HepG2 (cell line): ENCODE data around the gene CERS4. TPM values are rescaled to one million over a fixed set of nuclear protein-coding genes. Genes with fewer than 3 reads are reported as not detected.

ENCODE experiments used
- CBX2 ChIP-seq, 2 experiments: fragments of 200-600 bp in 1 of 2; sonication (generic); formaldehyde crosslinking in 1 of 2; IDR thresholded peaks; 2 replicates each; pipeline versions ENCODE4 v1.7.0 to v1.8.1; 2018 to 2022; ENCODE audit warnings: low read depth in 2 of 2, low read length in 1 of 2, mild to moderate bottlenecking in 1 of 2, missing genetic modification reagents in 1 of 2
- HOXA5 ChIP-seq: sonication (generic); formaldehyde crosslinking; IDR thresholded peaks from 2 replicates; pipeline ENCODE4 v1.4.0; 2020; ENCODE audit warnings: missing genetic modification reagents
- MZF1 ChIP-seq: sonication (generic); formaldehyde crosslinking; IDR thresholded peaks from 2 replicates; pipeline ENCODE4 v1.8.1; 2023; ENCODE audit warnings: mild to moderate bottlenecking, missing genetic modification reagents, borderline replicate concordance
- PHF21A ChIP-seq: sonication (generic); formaldehyde crosslinking; IDR thresholded peaks from 2 replicates; pipeline ENCODE4 v1.5.0; 2020; ENCODE audit warnings: mild to moderate bottlenecking, missing genetic modification reagents
- SMARCE1 ChIP-seq: fragments of 450-650 bp; IDR thresholded peaks from 2 replicates; pipeline ENCODE4 v1.6.1; 2017; ENCODE audit warnings: borderline replicate concordance
- SNRNP70 ChIP-seq: fragments of 200-400 bp; formaldehyde crosslinking; IDR thresholded peaks from 2 replicates; pipeline ENCODE4 v1.6.1; 2017; ENCODE audit warnings: mild to moderate bottlenecking, low read depth, low read length, moderate library complexity
- TBL1XR1 ChIP-seq: fragments of 150-350 bp; IDR thresholded peaks from 2 replicates; pipeline ENCODE4 v1.6.1; 2014; ENCODE audit warnings: borderline replicate concordance, low read length; ENCODE audit not compliant: partially characterized antibody
- TMF1 ChIP-seq: sonication (generic); formaldehyde crosslinking; IDR thresholded peaks from 2 replicates; pipeline ENCODE4 v1.8.1; 2022; ENCODE audit warnings: low read depth, missing genetic modification reagents
- ZNF317 ChIP-seq: sonication (generic); formaldehyde crosslinking; IDR thresholded peaks from 2 replicates; pipeline ENCODE4 v1.5.0; 2020; ENCODE audit warnings: mild to moderate bottlenecking, missing genetic modification reagents
- ZNF343 ChIP-seq: sonication (generic); formaldehyde crosslinking; IDR thresholded peaks from 2 replicates; pipeline ENCODE4 v1.4.0; 2020; ENCODE audit warnings: mild to moderate bottlenecking, missing genetic modification reagents
- ZNF367 ChIP-seq: sonication (generic); formaldehyde crosslinking; IDR thresholded peaks from 2 replicates; pipeline ENCODE4 v1.4.0; 2020; ENCODE audit warnings: missing genetic modification reagents, borderline replicate concordance
- ZNF891 ChIP-seq: sonication (generic); formaldehyde crosslinking; IDR thresholded peaks from 2 replicates; pipeline ENCODE4 v1.5.0; 2020; ENCODE audit warnings: mild to moderate bottlenecking, missing genetic modification reagents
- ZSCAN22 ChIP-seq: sonication (generic); formaldehyde crosslinking; IDR thresholded peaks from 2 replicates; pipeline ENCODE4 v1.4.0; 2020; ENCODE audit warnings: mild to moderate bottlenecking, missing genetic modification reagents
- polyA plus RNA-seq, 8 experiments: library from polyadenylated mRNA; depleted of rRNA in 3 of 8; stranded (reverse) in 7 of 8; unstranded in 1 of 8; fragments of >200 nt; fragmentation: Illumina TruSeq in 4 of 8; extraction: Trizol in 4 of 8; gene quantifications; 2 replicates each; pipeline versions ENCODE4 v1.2.1 to v1.2.3, GENCODE V29; 2011 to 2016; ENCODE audit warnings: low read depth in 4 of 8, missing spikeins in 1 of 8, mixed read lengths in 1 of 8; ENCODE audit not compliant: insufficient read depth in 1 of 8
- total RNA-seq, 5 experiments: library from RNA; depleted of rRNA; stranded (reverse); fragments of >200 nt; fragmentation: Illumina TruSeq; extraction: Trizol; gene quantifications; 2 replicates each; pipeline ENCODE4 v1.2.3, GENCODE V29; 2016; ENCODE audit warnings: low read depth in 1 of 5
- TF ChIP-seq, protein P1 (sequence below): sonication (generic); formaldehyde crosslinking; IDR thresholded peaks from 2 replicates; pipeline ENCODE4 v1.4.0; 2020; ENCODE audit warnings: missing genetic modification reagents, mild to moderate bottlenecking, borderline replicate concordance
- TF ChIP-seq, protein P2 (sequence below): sonication (generic); formaldehyde crosslinking; conservative IDR thresholded peaks from 2 replicates; pipeline ENCODE4 v1.4.0; 2020; ENCODE audit warnings: missing genetic modification reagents
- TF ChIP-seq, protein P3 (sequence below): sonication (generic); formaldehyde crosslinking; IDR thresholded peaks from 2 replicates; pipeline ENCODE4 v1.5.0; 2020; ENCODE audit warnings: mild to moderate bottlenecking, missing genetic modification reagents
- TF ChIP-seq, protein P4 (sequence below): sonication (generic); formaldehyde crosslinking; IDR thresholded peaks from 2 replicates; pipeline ENCODE4 v1.8.0; 2022; ENCODE audit warnings: mild to moderate bottlenecking, missing genetic modification reagents, moderate library complexity
- TF ChIP-seq, protein P5 (sequence below): sonication (generic); formaldehyde crosslinking; IDR thresholded peaks from 2 replicates; pipeline ENCODE4 v1.8.1; 2022; ENCODE audit warnings: mild to moderate bottlenecking, missing genetic modification reagents
- TF ChIP-seq, protein P6 (sequence below): IDR thresholded peaks from 2 replicates; pipeline ENCODE4 v1.6.1; 2016

CERS4 gene
- total and polyA plus RNA-seq, 2 of the 13 experiments (the other 11 are each of a cell fraction or from before 2014, with no cell fraction given): 74.7 to 83.5 TPM

DNA sequence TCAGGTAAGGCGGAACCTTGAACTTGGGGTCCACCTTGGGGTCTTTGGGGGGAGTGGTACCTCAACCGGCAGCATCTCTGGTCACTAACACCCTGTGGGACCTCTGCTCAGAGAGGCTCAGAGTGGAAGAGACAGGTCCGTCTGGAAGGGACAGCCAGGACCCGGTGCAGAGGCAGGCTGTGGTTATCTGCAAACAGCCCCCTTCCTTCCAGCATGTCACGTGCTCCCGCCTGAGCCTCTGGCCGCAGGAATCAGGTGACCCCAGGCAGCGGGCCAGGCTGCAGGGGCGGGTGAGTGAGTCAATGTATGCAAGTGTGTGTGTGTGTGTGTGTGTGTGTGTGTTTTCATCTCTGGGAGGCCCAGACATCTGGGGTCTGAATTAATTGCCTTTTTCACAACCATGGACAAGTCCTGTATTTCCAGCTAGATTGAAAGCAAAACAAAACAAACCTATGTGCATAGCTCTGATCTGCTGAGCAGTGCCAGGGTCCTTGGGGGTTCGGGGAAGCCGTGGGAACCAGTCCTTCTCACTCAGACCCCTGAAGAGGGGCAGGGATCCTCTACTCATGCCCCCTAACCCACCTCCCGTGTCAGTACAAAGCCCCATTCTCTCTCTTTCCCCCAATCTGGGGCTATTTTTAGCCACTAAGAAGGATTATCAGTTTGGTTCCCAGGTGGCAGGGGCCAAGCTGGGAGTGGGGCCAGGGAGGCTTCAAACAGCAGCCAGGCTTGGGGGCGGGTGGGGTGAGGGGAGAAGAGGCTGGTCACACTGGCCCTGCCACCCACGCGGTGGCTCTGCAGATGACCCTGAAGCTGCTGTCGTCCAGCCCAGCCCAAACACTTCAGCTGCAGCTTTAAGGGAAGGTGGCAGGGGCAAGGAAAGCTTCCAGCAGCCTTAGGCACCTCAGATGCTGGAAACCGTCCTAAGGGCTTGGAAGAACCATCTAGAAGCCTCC is 31.4 kb downstream of the CERS4 start (continued):
- TF ChIP-seq, protein P1, sequence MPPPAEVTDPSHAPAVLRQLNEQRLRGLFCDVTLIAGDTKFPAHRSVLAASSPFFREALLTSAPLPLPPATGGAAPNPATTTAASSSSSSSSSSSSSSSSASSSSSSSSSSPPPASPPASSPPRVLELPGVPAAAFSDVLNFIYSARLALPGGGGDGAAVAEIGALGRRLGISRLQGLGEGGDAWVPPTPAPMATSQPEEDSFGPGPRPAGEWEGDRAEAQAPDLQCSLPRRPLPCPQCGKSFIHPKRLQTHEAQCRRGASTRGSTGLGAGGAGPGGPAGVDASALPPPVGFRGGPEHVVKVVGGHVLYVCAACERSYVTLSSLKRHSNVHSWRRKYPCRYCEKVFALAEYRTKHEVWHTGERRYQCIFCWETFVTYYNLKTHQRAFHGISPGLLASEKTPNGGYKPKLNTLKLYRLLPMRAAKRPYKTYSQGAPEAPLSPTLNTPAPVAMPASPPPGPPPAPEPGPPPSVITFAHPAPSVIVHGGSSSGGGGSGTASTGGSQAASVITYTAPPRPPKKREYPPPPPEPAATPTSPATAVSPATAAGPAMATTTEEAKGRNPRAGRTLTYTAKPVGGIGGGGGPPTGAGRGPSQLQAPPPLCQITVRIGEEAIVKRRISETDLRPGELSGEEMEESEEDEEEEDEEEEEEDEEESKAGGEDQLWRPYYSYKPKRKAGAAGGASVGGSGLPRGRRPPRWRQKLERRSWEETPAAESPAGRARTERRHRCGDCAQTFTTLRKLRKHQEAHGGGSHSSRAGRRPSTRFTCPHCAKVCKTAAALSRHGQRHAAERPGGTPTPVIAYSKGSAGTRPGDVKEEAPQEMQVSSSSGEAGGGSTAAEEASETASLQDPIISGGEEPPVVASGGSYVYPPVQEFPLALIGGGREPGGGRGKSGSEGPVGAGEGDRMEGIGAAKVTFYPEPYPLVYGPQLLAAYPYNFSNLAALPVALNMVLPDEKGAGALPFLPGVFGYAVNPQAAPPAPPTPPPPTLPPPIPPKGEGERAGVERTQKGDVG (CRISPR knock-in tag): peak; percentile 68; the same call in 1 of the 2 replicates
- TF ChIP-seq, protein P2, sequence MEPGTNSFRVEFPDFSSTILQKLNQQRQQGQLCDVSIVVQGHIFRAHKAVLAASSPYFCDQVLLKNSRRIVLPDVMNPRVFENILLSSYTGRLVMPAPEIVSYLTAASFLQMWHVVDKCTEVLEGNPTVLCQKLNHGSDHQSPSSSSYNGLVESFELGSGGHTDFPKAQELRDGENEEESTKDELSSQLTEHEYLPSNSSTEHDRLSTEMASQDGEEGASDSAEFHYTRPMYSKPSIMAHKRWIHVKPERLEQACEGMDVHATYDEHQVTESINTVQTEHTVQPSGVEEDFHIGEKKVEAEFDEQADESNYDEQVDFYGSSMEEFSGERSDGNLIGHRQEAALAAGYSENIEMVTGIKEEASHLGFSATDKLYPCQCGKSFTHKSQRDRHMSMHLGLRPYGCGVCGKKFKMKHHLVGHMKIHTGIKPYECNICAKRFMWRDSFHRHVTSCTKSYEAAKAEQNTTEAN (CRISPR knock-in tag): peak; percentile 55; the same call in 1 of the 2 replicates
- no peak for TF ChIP-seq ZNF367
- TF ChIP-seq TMF1 (CRISPR knock-in tag): no peak
- no peak for TF ChIP-seq MZF1 (CRISPR knock-in tag)
- TF ChIP-seq SNRNP70: no peak
- TF ChIP-seq, protein P3, sequence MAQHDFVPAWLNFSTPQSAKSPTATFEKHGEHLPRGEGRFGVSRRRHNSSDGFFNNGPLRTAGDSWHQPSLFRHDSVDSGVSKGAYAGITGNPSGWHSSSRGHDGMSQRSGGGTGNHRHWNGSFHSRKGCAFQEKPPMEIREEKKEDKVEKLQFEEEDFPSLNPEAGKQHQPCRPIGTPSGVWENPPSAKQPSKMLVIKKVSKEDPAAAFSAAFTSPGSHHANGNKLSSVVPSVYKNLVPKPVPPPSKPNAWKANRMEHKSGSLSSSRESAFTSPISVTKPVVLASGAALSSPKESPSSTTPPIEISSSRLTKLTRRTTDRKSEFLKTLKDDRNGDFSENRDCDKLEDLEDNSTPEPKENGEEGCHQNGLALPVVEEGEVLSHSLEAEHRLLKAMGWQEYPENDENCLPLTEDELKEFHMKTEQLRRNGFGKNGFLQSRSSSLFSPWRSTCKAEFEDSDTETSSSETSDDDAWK: no peak
- TF ChIP-seq, protein P4, sequence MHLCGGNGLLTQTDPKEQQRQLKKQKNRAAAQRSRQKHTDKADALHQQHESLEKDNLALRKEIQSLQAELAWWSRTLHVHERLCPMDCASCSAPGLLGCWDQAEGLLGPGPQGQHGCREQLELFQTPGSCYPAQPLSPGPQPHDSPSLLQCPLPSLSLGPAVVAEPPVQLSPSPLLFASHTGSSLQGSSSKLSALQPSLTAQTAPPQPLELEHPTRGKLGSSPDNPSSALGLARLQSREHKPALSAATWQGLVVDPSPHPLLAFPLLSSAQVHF (CRISPR knock-in tag): no peak
- TF ChIP-seq CBX2 (IDR thresholded peaks at IDR 0.05; ENCODE audit: low read depth, low read length): no peak
- no peak for TF ChIP-seq CBX2 (CRISPR knock-in tag; IDR thresholded peaks at IDR 0.05; ENCODE audit: low read depth)
- TF ChIP-seq, protein P5, sequence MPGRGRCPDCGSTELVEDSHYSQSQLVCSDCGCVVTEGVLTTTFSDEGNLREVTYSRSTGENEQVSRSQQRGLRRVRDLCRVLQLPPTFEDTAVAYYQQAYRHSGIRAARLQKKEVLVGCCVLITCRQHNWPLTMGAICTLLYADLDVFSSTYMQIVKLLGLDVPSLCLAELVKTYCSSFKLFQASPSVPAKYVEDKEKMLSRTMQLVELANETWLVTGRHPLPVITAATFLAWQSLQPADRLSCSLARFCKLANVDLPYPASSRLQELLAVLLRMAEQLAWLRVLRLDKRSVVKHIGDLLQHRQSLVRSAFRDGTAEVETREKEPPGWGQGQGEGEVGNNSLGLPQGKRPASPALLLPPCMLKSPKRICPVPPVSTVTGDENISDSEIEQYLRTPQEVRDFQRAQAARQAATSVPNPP (CRISPR knock-in tag): 0 out of 2 replicates have a peak, but pooled peaks have one; percentile 39
- no peak for TF ChIP-seq ZNF317 (CRISPR knock-in tag)
- no peak for TF ChIP-seq ZNF343 (CRISPR knock-in tag)
- TF ChIP-seq HOXA5 (CRISPR knock-in tag): no peak
- TF ChIP-seq SMARCE1: no peak
- no peak for TF ChIP-seq ZNF891
- TF ChIP-seq, protein P6, sequence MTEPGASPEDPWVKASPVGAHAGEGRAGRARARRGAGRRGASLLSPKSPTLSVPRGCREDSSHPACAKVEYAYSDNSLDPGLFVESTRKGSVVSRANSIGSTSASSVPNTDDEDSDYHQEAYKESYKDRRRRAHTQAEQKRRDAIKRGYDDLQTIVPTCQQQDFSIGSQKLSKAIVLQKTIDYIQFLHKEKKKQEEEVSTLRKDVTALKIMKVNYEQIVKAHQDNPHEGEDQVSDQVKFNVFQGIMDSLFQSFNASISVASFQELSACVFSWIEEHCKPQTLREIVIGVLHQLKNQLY (CRISPR knock-in tag): peak; percentile 87
- no peak for TF ChIP-seq TBL1XR1
- TF ChIP-seq PHF21A (CRISPR knock-in tag): peak; percentile 87
- TF ChIP-seq ZSCAN22 (CRISPR knock-in tag): no peak
